Body of pancreas (tissue), 4 donors: ENCODE results near the gene WWOX. TPM values are rescaled to one million over a fixed set of nuclear protein-coding genes. Genes with fewer than 3 reads are reported as not detected.

Experiments used
- ATAC-seq: fragments of 150-250 bp; one replicate; pipeline ENCODE4 v1.9.1; 2016
- DNase-seq, 4 donors: peaks; one replicate each; pipeline ENCODE4 v3.0.0-alpha.2; 2019
- H3K27ac ChIP-seq, 4 donors: fragments of 200-600 bp; sonication (generic); 1 replicate in 3 of 4; 2 replicates in 1 of 4; pipeline versions ENCODE4 v1.5.1 to v1.6.1; 2016 to 2019; ENCODE audit warnings: mild to moderate bottlenecking in 1 of 4, mixed read lengths in 1 of 4, moderate library complexity in 1 of 4
- H3K27me3 ChIP-seq, 2 donors: fragments of 200-600 bp; sonication (generic); one replicate each; pipeline ENCODE4 v1.6.0; 2016; ENCODE audit warnings: mild to moderate bottlenecking in 1 of 2
- H3K36me3 ChIP-seq, 2 donors: fragments of 200-600 bp; sonication (generic); replicated peaks in 1 of 2; 2 replicates each; pipeline ENCODE4 v1.5.1; 2016; ENCODE audit warnings: low read depth in 2 of 2; ENCODE audit not compliant: insufficient read depth in 1 of 2
- H3K4me1 ChIP-seq: fragments of 200-600 bp; sonication (generic); one replicate; pipeline ENCODE4 v1.6.0; 2016
- H3K4me3 ChIP-seq, 2 donors: fragments of 200-600 bp; sonication (generic); 1 replicate in 1 of 2; 2 replicates in 1 of 2; pipeline ENCODE4 v1.5.1; 2016 to 2019
- H3K9me3 ChIP-seq, 3 donors: fragments of 200-600 bp; sonication (generic); 1 replicate in 2 of 3; 2 replicates in 1 of 3; pipeline ENCODE4 v1.5.1; 2016
- POLR2A ChIP-seq, 3 donors: fragments of 450-650 bp; IDR thresholded peaks; one replicate each; pipeline ENCODE4 v1.6.1; 2016; ENCODE audit warnings: antibody characterized with exemption in 3 of 3, mild to moderate bottlenecking in 2 of 3
- WGBS, 2 donors: methylation state at CpG; one replicate each; pipeline ENCODE4 v1.1.5; 2017; 5-methylcytosine and 5-hydroxymethylcytosine counted together
- intact Hi-C: fragments of 100-400 bp; cut with DNase I; formaldehyde crosslinking; loops from one replicate; pipeline ENCODE4 v1.15.1; 2023
- total RNA-seq, 2 donors: library from RNA; depleted of rRNA; stranded (reverse); fragments of >200 nt; gene quantifications; one replicate each; pipeline ENCODE4 v1.1.0, GENCODE V29; 2016
- TF ChIP-seq, protein P1 (sequence below), 7 experiments: fragments of 450-650 bp in 4 of 7; fragments of 200-600 bp in 3 of 7; sonication (generic) in 3 of 7; IDR thresholded peaks; one replicate each; pipeline ENCODE4 v1.5.1; 2016 to 2019; ENCODE audit warnings: antibody characterized with exemption in 7 of 7

Gene WWOX
- total RNA-seq, 2 donors from 2014 or later, result 52.7 to 67.2 TPM

DNA sequence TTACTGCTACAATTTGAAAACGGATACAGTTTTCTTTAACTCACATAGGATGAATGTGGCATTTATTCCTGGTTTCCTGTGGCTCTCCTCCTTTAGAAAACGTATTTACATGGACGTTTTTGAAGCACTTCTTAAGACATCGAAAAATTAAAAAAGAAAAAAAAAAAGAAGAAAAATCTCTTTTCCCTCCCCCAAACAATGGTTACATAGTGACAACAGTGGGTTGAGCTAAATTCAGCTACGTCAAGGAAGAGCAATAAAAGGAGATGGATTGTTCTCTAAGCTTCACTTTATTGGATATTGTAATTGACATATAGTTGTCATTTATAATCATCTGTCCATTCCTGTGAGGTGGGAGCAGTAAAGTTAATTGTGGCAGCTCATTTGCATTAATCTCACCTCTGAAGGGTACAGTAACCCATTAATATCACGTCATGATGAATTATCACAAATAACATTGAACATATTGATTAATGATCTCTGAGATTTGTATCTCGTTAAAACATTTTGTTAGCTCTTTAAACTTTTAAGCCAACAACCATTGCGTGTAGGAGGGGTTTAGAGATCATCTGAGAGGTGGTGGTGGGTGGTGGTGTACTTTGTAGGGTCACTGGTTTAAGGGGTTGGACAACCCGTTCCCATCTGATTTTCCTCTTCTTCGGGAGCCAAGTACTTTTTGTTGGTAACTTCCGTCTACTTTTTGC, 184.2 kb downstream of the WWOX start:
- no peaks in the 10 kb centered on the region for H3K27me3 ChIP-seq
- H3K4me1 ChIP-seq, result no peaks in the 10 kb centered on the region
- intact Hi-C loops, result no loop called here
- 76 to 81% methylated on average over 11 of the region's 11 CpGs for WGBS, 2 donors
- no peaks in the 10 kb centered on the region for H3K9me3 ChIP-seq
- no peak for ATAC-seq
- H3K4me3 ChIP-seq, result no peak overlapping the region
- TF ChIP-seq POLR2A (IDR thresholded peaks at IDR 0.05), result no peak
- TF ChIP-seq, protein P1, sequence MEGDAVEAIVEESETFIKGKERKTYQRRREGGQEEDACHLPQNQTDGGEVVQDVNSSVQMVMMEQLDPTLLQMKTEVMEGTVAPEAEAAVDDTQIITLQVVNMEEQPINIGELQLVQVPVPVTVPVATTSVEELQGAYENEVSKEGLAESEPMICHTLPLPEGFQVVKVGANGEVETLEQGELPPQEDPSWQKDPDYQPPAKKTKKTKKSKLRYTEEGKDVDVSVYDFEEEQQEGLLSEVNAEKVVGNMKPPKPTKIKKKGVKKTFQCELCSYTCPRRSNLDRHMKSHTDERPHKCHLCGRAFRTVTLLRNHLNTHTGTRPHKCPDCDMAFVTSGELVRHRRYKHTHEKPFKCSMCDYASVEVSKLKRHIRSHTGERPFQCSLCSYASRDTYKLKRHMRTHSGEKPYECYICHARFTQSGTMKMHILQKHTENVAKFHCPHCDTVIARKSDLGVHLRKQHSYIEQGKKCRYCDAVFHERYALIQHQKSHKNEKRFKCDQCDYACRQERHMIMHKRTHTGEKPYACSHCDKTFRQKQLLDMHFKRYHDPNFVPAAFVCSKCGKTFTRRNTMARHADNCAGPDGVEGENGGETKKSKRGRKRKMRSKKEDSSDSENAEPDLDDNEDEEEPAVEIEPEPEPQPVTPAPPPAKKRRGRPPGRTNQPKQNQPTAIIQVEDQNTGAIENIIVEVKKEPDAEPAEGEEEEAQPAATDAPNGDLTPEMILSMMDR (IDR thresholded peaks at IDR 0.05), result no peak
- no peak overlapping the region for H3K27ac ChIP-seq
- no peak for DNase-seq
- H3K36me3 ChIP-seq, result no peaks in the 10 kb centered on the region

DNA sequence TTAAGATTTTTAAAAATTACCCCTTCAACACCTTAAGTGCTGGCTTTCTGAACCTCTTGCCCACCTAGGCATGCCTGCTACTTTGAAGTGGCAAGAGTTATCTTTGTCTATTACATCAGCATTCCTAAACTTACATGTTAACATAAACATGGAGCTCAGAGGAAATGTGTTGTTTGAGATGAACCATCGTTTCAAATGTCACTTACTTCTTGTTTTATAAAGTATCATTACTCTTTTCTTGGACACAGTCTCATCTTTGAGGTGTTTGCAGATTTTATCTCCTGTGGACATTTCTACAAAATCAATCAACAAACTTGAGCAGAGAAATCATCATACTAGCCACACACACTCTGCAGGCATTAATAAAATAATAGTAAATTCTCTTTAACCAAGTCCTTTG, 184.9 kb downstream of the WWOX start:
- ATAC-seq, result no peak
- TF ChIP-seq POLR2A (IDR thresholded peaks at IDR 0.05), result no peak
- Histone ChIP-seq H3K27ac (no peak overlapping the region), H3K4me3 (no peak overlapping the region), H3K9me3 (no peaks in the 10 kb centered on the region), H3K36me3 (no peaks in the 10 kb centered on the region), H3K4me1 (no peaks in the 10 kb centered on the region), H3K27me3 (no peaks in the 10 kb centered on the region)
- intact Hi-C loops, result no loop called here
- DNase-seq, result no peak
- WGBS, 2 donors, result 63 to 77% methylated on average over 1 of the region's 1 CpG

DNA sequence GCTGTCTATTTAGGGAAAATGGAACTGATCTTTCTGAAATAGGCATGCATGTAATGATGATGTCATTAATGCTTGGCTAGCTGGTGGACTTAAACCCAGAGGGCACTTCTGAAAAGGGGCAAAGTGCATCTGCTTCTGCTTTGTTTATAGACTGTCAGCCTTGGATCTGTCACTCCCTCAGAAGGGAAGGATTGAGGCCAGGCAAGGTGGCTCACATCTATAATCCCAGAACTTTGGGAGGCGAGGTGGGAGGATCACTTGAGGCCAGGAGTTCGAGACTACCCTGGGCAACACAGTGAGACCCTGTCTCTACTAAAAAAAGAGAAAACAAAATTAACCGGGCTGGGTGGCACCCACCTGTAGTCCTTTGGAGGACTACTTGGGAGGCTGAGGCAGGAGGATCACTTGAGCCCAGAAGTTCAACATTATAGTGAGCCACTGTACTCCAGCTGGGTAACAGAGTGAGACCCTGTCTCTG, 185.5 kb downstream of the WWOX start:
- no peak overlapping the region for H3K27ac ChIP-seq
- ATAC-seq, result no peak
- no peaks in the 10 kb centered on the region for H3K4me1 ChIP-seq
- DNase-seq, result no peak
- H3K36me3 ChIP-seq, result no peaks in the 10 kb centered on the region
- TF ChIP-seq, protein P1 (IDR thresholded peaks at IDR 0.05), result no peak
- TF ChIP-seq POLR2A (IDR thresholded peaks at IDR 0.05), result no peak
- intact Hi-C loops, result no loop called here
- H3K27me3 ChIP-seq, result no peaks in the 10 kb centered on the region
- no peaks in the 10 kb centered on the region for H3K9me3 ChIP-seq
- no peak overlapping the region for H3K4me3 ChIP-seq
- 96% methylated on average over 3 of the region's 3 CpGs for WGBS, 2 donors

DNA sequence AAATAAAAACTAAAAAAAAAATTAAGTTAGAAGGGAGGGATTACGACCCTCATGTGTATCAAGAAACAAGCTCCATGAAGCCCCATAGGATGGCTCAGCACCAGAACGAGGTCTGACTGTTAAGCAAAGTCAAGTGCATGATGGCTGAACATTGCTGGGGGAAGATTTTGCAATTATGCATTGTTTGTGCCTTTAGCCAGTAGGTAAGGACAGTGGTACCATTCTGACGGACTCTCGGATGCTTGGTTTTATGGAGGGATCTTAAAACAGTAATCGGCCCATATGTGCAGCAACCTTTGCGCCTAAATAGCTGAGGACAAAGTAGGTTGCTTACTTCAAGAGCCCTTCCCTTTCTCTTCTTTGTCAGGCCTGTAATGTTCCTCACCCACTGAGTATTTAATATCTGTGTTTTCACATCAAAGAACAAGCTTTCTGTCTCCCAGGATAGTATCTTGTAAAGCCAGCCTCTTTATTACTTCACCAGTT, 186.0 kb downstream of the WWOX start:
- WGBS, 2 donors, result 75 to 94% methylated on average over 6 of the region's 6 CpGs
- no peak for TF ChIP-seq POLR2A (IDR thresholded peaks at IDR 0.05)
- TF ChIP-seq, protein P1 (IDR thresholded peaks at IDR 0.05), result no peak
- H3K27me3 ChIP-seq, result no peaks in the 10 kb centered on the region
- no peak for ATAC-seq
- H3K9me3 ChIP-seq, result no peaks in the 10 kb centered on the region
- no peak overlapping the region for H3K27ac ChIP-seq
- no peaks in the 10 kb centered on the region for H3K36me3 ChIP-seq
- intact Hi-C loops, result no loop called here
- DNase-seq, result no peak
- H3K4me3 ChIP-seq, result no peak overlapping the region
- H3K4me1 ChIP-seq, result no peaks in the 10 kb centered on the region

DNA sequence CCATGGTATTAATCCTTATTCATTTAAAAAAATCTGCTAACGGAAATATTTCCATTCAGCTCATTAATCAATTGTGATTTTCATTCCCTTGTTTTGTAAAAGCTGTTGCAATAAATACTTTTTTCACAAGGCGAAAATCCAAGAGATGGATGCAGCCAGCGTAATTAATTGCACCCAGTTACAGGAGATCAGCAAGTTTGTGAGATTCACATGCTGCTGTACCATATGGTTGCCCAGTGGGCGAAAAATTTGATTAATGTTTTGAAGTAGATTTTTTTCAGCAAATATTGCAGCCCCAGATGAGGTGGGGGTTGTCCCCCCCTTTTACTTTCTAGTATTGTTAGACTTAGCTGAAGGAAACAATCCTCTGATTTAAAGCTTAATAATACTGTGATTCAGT, 186.6 kb downstream of the WWOX start:
- DNase-seq (no peak), ATAC-seq (no peak)
- peaks cover 4% of the 10 kb centered on the region for H3K4me1 ChIP-seq
- no peaks in the 10 kb centered on the region for H3K27me3 ChIP-seq
- intact Hi-C loops, result no loop called here
- H3K36me3 ChIP-seq, result no peaks in the 10 kb centered on the region
- H3K27ac ChIP-seq, result no peak overlapping the region
- H3K4me3 ChIP-seq, result no peak overlapping the region
- no peaks in the 10 kb centered on the region for H3K9me3 ChIP-seq
- TF ChIP-seq POLR2A (IDR thresholded peaks at IDR 0.05), result no peak
- TF ChIP-seq, protein P1 (IDR thresholded peaks at IDR 0.05), result no peak
- 88 to 94% methylated on average over 4 of the region's 4 CpGs for WGBS, 2 donors
